Measurements from ENCODE around the gene ABHD17A. TPM values are rescaled to one million over a fixed set of nuclear protein-coding genes. Genes with fewer than 3 reads are reported as not detected.
A peak's percentile ranks its signal among the peaks of the same experiment; 100 is the strongest.

ABHD17A gene
- total RNA-seq, 1 donor from 2014 or later: 48.4 TPM

GRCh38 chr19:1844513-1845124 lies 40.7 kb downstream of the ABHD17A start:
- Histone ChIP-seq H3K27me3 (ENCODE audit: control insufficient read depth, insufficient read depth, low read length) (no peaks in the 10 kb centered on the region), H3K4me3 (ENCODE audit: low read depth, low read length) (no peak overlapping the region), H3K36me3 (ENCODE audit: control insufficient read depth, insufficient read depth, low read length) (peaks cover 17% of the 10 kb centered on the region)
- no peak for DNase-seq (ENCODE audit: low read depth)
- TF ChIP-seq, protein P1, sequence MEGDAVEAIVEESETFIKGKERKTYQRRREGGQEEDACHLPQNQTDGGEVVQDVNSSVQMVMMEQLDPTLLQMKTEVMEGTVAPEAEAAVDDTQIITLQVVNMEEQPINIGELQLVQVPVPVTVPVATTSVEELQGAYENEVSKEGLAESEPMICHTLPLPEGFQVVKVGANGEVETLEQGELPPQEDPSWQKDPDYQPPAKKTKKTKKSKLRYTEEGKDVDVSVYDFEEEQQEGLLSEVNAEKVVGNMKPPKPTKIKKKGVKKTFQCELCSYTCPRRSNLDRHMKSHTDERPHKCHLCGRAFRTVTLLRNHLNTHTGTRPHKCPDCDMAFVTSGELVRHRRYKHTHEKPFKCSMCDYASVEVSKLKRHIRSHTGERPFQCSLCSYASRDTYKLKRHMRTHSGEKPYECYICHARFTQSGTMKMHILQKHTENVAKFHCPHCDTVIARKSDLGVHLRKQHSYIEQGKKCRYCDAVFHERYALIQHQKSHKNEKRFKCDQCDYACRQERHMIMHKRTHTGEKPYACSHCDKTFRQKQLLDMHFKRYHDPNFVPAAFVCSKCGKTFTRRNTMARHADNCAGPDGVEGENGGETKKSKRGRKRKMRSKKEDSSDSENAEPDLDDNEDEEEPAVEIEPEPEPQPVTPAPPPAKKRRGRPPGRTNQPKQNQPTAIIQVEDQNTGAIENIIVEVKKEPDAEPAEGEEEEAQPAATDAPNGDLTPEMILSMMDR (IDR thresholded peaks at IDR 0.05; ENCODE audit: insufficient read depth, low read length, severe bottlenecking): no peak
- no peak for FAIRE-seq

- Histone ChIP-seq H3K4me3 (ENCODE audit: low read depth, low read length) (no peak overlapping the region), H3K36me3 (ENCODE audit: control insufficient read depth, insufficient read depth, low read length) (peaks cover 17% of the 10 kb centered on the region), H3K27me3 (ENCODE audit: control insufficient read depth, insufficient read depth, low read length) (no peaks in the 10 kb centered on the region)
- DNase-seq (ENCODE audit: low read depth) (no peak), FAIRE-seq (no peak)
- TF ChIP-seq, protein P1 (IDR thresholded peaks at IDR 0.05; ENCODE audit: insufficient read depth, low read length, severe bottlenecking): peak; percentile 18
Observed at GRCh38 chr19:1843646-1844394, 41.5 kb downstream of the ABHD17A start.

DNA sequence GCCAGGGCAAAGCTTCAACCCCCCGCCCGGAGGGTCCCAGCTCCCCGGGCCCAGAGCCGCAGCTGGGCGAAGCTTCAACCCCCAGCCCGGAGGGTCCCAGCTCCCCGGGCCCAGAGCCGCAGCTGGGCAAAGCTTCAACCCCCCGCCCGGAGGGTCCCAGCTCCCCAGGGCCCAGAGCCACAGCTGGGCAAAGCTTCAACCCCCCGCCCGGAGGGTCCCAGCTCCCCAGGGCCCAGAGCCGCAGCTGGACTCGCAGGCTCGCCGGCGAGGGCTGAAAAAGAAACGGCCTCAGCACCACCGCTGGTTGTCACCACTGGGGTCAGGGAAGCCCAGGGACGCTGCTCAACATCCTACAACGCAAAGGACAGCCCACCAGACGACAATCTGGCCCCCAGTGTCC lies 42.2 kb downstream of the ABHD17A start:
- TF ChIP-seq, protein P1 (IDR thresholded peaks at IDR 0.05; ENCODE audit: insufficient read depth, low read length, severe bottlenecking): no peak
- Histone ChIP-seq H3K4me3 (ENCODE audit: low read depth, low read length) (no peak overlapping the region), H3K27me3 (ENCODE audit: control insufficient read depth, insufficient read depth, low read length) (no peaks in the 10 kb centered on the region), H3K36me3 (ENCODE audit: control insufficient read depth, insufficient read depth, low read length) (peaks cover 17% of the 10 kb centered on the region)
- no peak for DNase-seq (ENCODE audit: low read depth)
- FAIRE-seq: no peak

GRCh38 chr19:1841209-1841924 lies 43.9 kb downstream of the ABHD17A start:
- Histone ChIP-seq H3K4me3 (ENCODE audit: low read depth, low read length) (no peak overlapping the region), H3K36me3 (ENCODE audit: control insufficient read depth, insufficient read depth, low read length) (peaks cover 15% of the 10 kb centered on the region), H3K27me3 (ENCODE audit: control insufficient read depth, insufficient read depth, low read length) (no peaks in the 10 kb centered on the region)
- FAIRE-seq (no peak), DNase-seq (ENCODE audit: low read depth) (no peak)
- TF ChIP-seq, protein P1 (IDR thresholded peaks at IDR 0.05; ENCODE audit: insufficient read depth, low read length, severe bottlenecking): no peak

- H3K36me3 ChIP-seq (ENCODE audit: control insufficient read depth, insufficient read depth, low read length): peaks cover 14% of the 10 kb centered on the region
- no peaks in the 10 kb centered on the region for H3K27me3 ChIP-seq (ENCODE audit: control insufficient read depth, insufficient read depth, low read length)
- TF ChIP-seq, protein P1 (IDR thresholded peaks at IDR 0.05; ENCODE audit: insufficient read depth, low read length, severe bottlenecking): no peak
- H3K4me3 ChIP-seq (ENCODE audit: low read depth, low read length): no peak overlapping the region
- FAIRE-seq (no peak), DNase-seq (ENCODE audit: low read depth) (no peak)
Observed at GRCh38 chr19:1840541-1841115, 44.7 kb downstream of the ABHD17A start.
